Keratinocyte (primary cell): ENCODE data around the gene PRL. TPM values are rescaled to one million over a fixed set of nuclear protein-coding genes. Genes with fewer than 3 reads are reported as not detected.

Experiments
- DNase-seq: peaks from one replicate; pipeline ENCODE4 v3.0.0-alpha.2; 2011; ENCODE audit warnings: low read depth, missing footprints, low spot score
- FAIRE-seq: peaks from 2 replicates; lab custom pipeline; 2011; peaks lifted over from hg19 to GRCh38; lab: Jason Lieb, UNC
- H2AFZ ChIP-seq: 2 replicates; pipeline ENCODE4 v1.6.0; 2012; ENCODE audit warnings: low read length, control low read depth, inconsistent platforms; ENCODE audit not compliant: control insufficient read depth
- H3K27ac ChIP-seq: 2 replicates; pipeline ENCODE4 v1.5.1; 2011; ENCODE audit warnings: low read length; ENCODE audit not compliant: control insufficient read depth, insufficient read depth
- H3K27me3 ChIP-seq: 3 replicates; pipeline ENCODE4 v1.6.0; 2011; ENCODE audit warnings: low read length; ENCODE audit not compliant: control insufficient read depth, insufficient read depth; ENCODE audit errors: extremely low read depth
- H3K36me3 ChIP-seq, 2 experiments: 2 replicates in 1 of 2; 3 replicates in 1 of 2; pipeline ENCODE4 v1.5.1; 2011; ENCODE audit warnings: low read length in 2 of 2, mild to moderate bottlenecking in 1 of 2; ENCODE audit not compliant: control insufficient read depth in 2 of 2, insufficient read depth in 2 of 2; ENCODE audit errors: extremely low read depth in 1 of 2
- H3K4me1 ChIP-seq: 3 replicates; pipeline ENCODE4 v1.5.1; 2011; ENCODE audit warnings: low read length; ENCODE audit not compliant: control insufficient read depth, insufficient read depth; ENCODE audit errors: extremely low read depth
- H3K4me2 ChIP-seq: 3 replicates; pipeline ENCODE4 v1.6.0; 2011; ENCODE audit warnings: low read depth, low read length; ENCODE audit not compliant: control insufficient read depth, insufficient read depth; ENCODE audit errors: extremely low read depth
- H3K4me3 ChIP-seq, 3 experiments: fragments of 200-600 bp in 1 of 3; sonication (generic) in 1 of 3; 2 replicates in 2 of 3; 3 replicates in 1 of 3; pipeline ENCODE4 v1.5.1; 2011 to 2016; ENCODE audit warnings: low read length in 3 of 3, mild to moderate bottlenecking in 3 of 3, control low read depth in 2 of 3, inconsistent platforms in 1 of 3, low read depth in 1 of 3, mixed read lengths in 1 of 3, mixed run types in 1 of 3, moderate library complexity in 1 of 3; ENCODE audit not compliant: control insufficient read depth in 2 of 3, insufficient read depth in 2 of 3; ENCODE audit errors: extremely low read depth in 1 of 3
- H3K79me2 ChIP-seq: 2 replicates; pipeline ENCODE4 v1.6.0; 2012; ENCODE audit warnings: low read length; ENCODE audit not compliant: control insufficient read depth, insufficient read depth
- H3K9ac ChIP-seq: 3 replicates; pipeline ENCODE4 v1.6.0; 2011; ENCODE audit warnings: low read length; ENCODE audit not compliant: control insufficient read depth, insufficient read depth; ENCODE audit errors: extremely low read depth
- H3K9me1 ChIP-seq: 3 replicates; pipeline ENCODE4 v1.6.0; 2011; ENCODE audit warnings: low read length; ENCODE audit not compliant: control insufficient read depth, insufficient read depth; ENCODE audit errors: extremely low read depth
- H3K9me3 ChIP-seq: 2 replicates; pipeline ENCODE4 v1.5.1; 2012; ENCODE audit warnings: low read depth, low read length; ENCODE audit not compliant: control insufficient read depth
- H4K20me1 ChIP-seq: 3 replicates; pipeline ENCODE4 v1.6.0; 2011; ENCODE audit warnings: low read length; ENCODE audit not compliant: control insufficient read depth, insufficient read depth; ENCODE audit errors: extremely low read depth
- CTCF ChIP-seq, 3 experiments: IDR thresholded peaks in 1 of 3; conservative IDR thresholded peaks in 1 of 3; optimal IDR thresholded peaks in 1 of 3; 2 replicates in 2 of 3; 3 replicates in 1 of 3; pipeline versions ENCODE3 to v1.5.1; 2011; ENCODE audit warnings: low read length in 3 of 3, mild to moderate bottlenecking in 3 of 3, moderate library complexity in 2 of 3, control low read depth in 1 of 3, inconsistent platforms in 1 of 3; ENCODE audit not compliant: insufficient read depth in 2 of 3; ENCODE audit errors: extremely low read depth in 1 of 3
- EZH2 ChIP-seq: IDR thresholded peaks from one replicate; pipeline ENCODE4 v1.6.1; 2012; ENCODE audit warnings: inconsistent platforms, mild to moderate bottlenecking, low read length, moderate library complexity
- dilution Hi-C: fragments of 300-500 bp; cut with MboI; formaldehyde crosslinking; loops from one replicate; pipeline ENCODE4 v1.7.0; 2020; ENCODE audit warnings: low sequenced_read_pairs; ENCODE audit not compliant: extremely low pct_ligation_motif_present
- polyA plus RNA-seq, 5 experiments: library from polyadenylated mRNA; depleted of rRNA in 3 of 5; stranded (reverse) in 3 of 5; stranded (forward) in 1 of 5; unstranded in 1 of 5; fragments of >200 nt; gene quantifications; 1 replicate in 1 of 5; 2 replicates in 3 of 5; 3 replicates in 1 of 5; pipeline versions ENCODE4 v1.2.1 to v1.2.3, GENCODE V29; 2011 to 2012; ENCODE audit warnings: missing spikeins in 2 of 5, low read depth in 1 of 5, low replicate concordance in 1 of 5

Gene PRL
- polyA plus RNA-seq, 1 donor (not counting 4 experiments of a cell fraction or from before 2014, with no cell fraction given), result not detected

GRCh38 chr6:22254886-22255285, 42.0 kb downstream of the PRL start:
- Histone ChIP-seq H2AFZ (no peak overlapping the region), H3K27ac (no peak overlapping the region), H3K9ac (no peak overlapping the region), H4K20me1 (no peaks in the 10 kb centered on the region), H3K4me2 (no peak overlapping the region), H3K27me3 (no peaks in the 10 kb centered on the region), H3K4me1 (peaks cover 11% of the 10 kb centered on the region), H3K4me3 (no peak overlapping the region), H3K9me1 (no peaks in the 10 kb centered on the region), H3K9me3 (no peaks in the 10 kb centered on the region), H3K36me3 (no peaks in the 10 kb centered on the region), H3K79me2 (no peaks in the 10 kb centered on the region)
- DNase-seq (no peak), FAIRE-seq (no peak)
- no peak for TF ChIP-seq EZH2
- no peak for TF ChIP-seq CTCF (optimal IDR thresholded peaks at IDR 0.05 in 1 of 3, IDR thresholded peaks at IDR 0.05 in 1 of 3, conservative IDR thresholded peaks at IDR 0.05 in 1 of 3; ENCODE audit: extremely low read depth in 1 of 3, insufficient read depth in 2 of 3, low read length in 3 of 3)
- dilution Hi-C loops, result no loop called here

GRCh38 chr6:22253955-22254655, 42.7 kb downstream of the PRL start:
- Histone ChIP-seq H3K36me3 (no peaks in the 10 kb centered on the region), H3K4me1 (peaks cover 11% of the 10 kb centered on the region), H3K9me3 (no peaks in the 10 kb centered on the region), H3K79me2 (no peaks in the 10 kb centered on the region), H3K9ac (no peak overlapping the region), H3K27me3 (no peaks in the 10 kb centered on the region), H3K4me3 (no peak overlapping the region), H3K27ac (no peak overlapping the region), H2AFZ (no peak overlapping the region), H3K9me1 (no peaks in the 10 kb centered on the region), H3K4me2 (no peak overlapping the region), H4K20me1 (no peaks in the 10 kb centered on the region)
- DNase-seq (no peak), FAIRE-seq (no peak)
- dilution Hi-C loops, result no loop called here
- no peak for TF ChIP-seq EZH2
- no peak for TF ChIP-seq CTCF (optimal IDR thresholded peaks at IDR 0.05 in 1 of 3, IDR thresholded peaks at IDR 0.05 in 1 of 3, conservative IDR thresholded peaks at IDR 0.05 in 1 of 3; ENCODE audit: extremely low read depth in 1 of 3, insufficient read depth in 2 of 3, low read length in 3 of 3)
